ENCODE results near the gene CRKL.

DNA sequence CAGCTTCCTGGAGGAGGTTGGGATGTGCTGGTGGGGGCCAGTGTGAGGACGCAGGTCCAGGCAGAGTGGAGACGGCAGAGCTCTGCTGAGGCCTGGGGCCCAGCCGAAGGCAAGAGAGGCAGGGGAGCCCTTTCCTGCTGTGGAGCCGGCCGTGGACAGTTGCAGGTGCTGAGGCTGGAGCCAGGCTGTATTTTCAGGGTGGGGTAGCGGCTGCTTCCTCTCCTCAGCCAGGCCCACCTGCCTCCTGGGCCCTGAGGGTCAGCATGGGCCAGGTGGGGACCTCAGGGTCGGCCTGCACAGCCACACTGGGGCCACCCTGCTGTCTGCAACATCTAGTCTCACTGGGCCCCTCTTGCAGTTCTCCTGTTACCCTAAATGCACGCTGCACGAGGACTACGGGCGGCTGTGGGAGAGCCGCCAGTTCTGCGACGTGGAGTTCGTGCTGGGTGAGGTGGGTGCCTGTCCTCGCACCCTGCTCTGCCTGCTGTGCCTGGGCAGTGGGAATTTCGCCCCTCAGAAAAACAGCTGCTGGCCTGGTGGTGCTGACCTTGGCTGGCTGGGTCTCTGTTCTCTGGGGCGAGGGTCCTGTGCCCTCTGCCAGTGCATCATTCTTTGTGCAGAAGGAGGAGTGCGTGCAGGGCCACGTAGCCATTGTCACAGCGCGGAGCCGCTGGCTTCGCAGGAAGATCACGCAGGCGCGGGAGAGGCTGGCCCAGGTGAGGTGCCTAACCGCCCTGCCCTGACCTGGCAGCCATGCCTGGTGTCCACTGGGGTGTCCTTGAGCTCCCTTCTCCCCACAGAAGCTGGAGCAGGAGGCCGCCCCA, 76.3 kb downstream of the CRKL start:
- TF ChIP-seq, protein P1, sequence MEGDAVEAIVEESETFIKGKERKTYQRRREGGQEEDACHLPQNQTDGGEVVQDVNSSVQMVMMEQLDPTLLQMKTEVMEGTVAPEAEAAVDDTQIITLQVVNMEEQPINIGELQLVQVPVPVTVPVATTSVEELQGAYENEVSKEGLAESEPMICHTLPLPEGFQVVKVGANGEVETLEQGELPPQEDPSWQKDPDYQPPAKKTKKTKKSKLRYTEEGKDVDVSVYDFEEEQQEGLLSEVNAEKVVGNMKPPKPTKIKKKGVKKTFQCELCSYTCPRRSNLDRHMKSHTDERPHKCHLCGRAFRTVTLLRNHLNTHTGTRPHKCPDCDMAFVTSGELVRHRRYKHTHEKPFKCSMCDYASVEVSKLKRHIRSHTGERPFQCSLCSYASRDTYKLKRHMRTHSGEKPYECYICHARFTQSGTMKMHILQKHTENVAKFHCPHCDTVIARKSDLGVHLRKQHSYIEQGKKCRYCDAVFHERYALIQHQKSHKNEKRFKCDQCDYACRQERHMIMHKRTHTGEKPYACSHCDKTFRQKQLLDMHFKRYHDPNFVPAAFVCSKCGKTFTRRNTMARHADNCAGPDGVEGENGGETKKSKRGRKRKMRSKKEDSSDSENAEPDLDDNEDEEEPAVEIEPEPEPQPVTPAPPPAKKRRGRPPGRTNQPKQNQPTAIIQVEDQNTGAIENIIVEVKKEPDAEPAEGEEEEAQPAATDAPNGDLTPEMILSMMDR (IDR thresholded peaks at IDR 0.05; ENCODE audit: low read depth, low read length): no peak
- no peak for TF ChIP-seq EZH2phosphoT487 (IDR thresholded peaks at IDR 0.05; ENCODE audit: low read depth)
